Left ventricle myocardium superior (tissue), 1 donor: ENCODE measurements around the gene PCP2. TPM values are rescaled to one million over a fixed set of nuclear protein-coding genes. Genes with fewer than 3 reads are reported as not detected.

ENCODE experiments used
- ATAC-seq: fragments of 200-7000 bp; cut with Tn5 transposase; one replicate; pipeline ENCODE4 v1.9.1; 2020; ENCODE audit warnings: mild to moderate bottlenecking, moderate library complexity
- DNase-seq: peaks from one replicate; pipeline ENCODE4 v3.0.0-alpha.2; 2020
- intact Hi-C: fragments of 100-400 bp; cut with micrococcal nuclease; formaldehyde crosslinking; loops from one replicate; pipeline ENCODE4 v1.11.0; 2022
- total RNA-seq: library from RNA; stranded (reverse); fragmentation: NEBNext Ultra II Directional; extraction: Animal tissue kit (Norgen Biotek cat#: 25700); gene quantifications from one replicate; pipeline ENCODE4 v1.2.1, GENCODE V29; 2021
- donor health status: DM: no; HTN: yes; CAD: no; lungs with severe emphysema.

The PCP2 gene
- total RNA-seq, 1 donor from 2014 or later, result 6.5 TPM

GRCh38 chr19:7641290-7642276 lies 8.1 kb upstream of the PCP2 start:
- intact Hi-C loops, result no loop called here
- ATAC-seq (no peak), DNase-seq (no peak)

- intact Hi-C loops, result no loop called here
- ATAC-seq, result no peak
- no peak for DNase-seq
Measured at GRCh38 chr19:7640803-7641202, 7.3 kb upstream of the PCP2 start.

- no peak for ATAC-seq
- no peak for DNase-seq
- intact Hi-C loops, result no loop called here
Measured at GRCh38 chr19:7639863-7640348, 6.4 kb upstream of the PCP2 start.

- DNase-seq, result no peak
- no peak for ATAC-seq
- intact Hi-C loops, result no loop called here
Measured at GRCh38 chr19:7638802-7639465, 5.4 kb upstream of the PCP2 start.

DNA sequence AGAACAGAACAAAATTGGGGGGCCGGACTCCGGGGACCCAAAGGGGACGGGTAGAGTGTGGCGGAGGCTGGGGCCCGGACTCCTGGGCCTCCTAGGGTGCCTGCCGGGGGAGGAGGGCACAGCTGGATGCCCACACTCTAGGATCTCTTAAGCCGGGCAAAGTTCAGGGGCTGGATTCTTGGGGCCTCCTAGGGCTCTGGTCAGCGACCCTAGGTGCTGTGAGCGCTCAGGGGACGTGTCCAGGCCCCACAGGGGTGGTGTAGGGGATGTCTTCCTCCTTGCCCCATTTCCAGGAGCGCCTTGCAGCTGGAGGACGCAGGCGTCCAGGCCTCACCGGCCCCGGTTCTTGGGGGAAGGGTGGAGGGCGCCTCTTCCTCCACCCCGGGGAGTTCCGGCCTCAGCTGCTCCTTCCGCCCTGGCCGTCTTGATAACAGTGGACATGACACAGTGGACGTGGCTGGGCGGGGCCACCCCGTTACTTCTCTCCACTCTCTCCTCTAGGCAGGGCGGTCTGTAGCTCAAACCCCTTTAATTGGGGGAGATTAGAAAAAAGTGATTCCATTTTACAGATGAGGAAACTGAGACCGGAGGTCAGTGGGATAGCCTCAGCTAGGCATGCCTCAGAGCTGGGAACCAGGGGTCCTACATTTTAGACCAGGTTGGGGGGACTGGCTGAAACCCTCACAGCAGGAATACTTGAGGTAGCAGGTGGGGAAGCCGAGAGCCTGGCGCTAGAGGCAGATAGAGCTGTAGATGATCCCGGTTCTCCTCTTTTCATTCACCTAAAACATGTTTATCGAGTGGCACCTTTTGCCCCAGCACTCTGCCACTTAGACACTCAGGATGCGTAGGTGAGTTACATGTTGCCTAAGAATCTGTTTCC lies 4.1 kb upstream of the PCP2 start:
- ATAC-seq (peak; percentile 53), DNase-seq (peak; percentile 69)
- intact Hi-C loops, result no loop called here

- DNase-seq (peak; percentile 76), ATAC-seq (peak; percentile 68)
- intact Hi-C loops, result no loop called here
Measured at GRCh38 chr19:7636691-7637373, 3.3 kb upstream of the PCP2 start, which contains the start of gene STXBP2. Gene STXBP2, plus strand, starts transcription at chr19:7637110. Its CDS starts 40 bp downstream, at chr19:7637150.

GRCh38 chr19:7636317-7636690 lies 2.8 kb upstream of the PCP2 start:
- intact Hi-C loops, result no loop called here
- ATAC-seq, result no peak
- DNase-seq, result no peak

DNA sequence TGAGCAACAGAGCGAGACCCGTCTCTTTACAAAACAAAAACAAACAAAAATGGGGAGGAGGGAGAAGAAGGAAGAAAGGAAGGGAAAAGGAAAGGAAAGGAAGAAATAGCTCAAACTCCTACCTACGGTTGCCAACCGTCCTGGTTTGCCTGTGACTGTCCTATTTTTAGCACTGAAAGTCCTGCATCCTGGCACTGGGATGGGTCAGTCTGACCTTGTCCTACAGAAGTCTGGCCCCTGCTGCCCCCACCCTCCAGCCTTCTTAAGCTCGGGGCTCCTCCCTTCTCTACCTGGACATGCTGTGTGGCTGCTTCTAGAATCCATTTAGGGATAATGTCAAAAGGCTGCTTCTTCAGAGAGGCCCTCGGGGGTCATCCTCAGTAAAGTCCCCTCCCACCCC lies 2.2 kb upstream of the PCP2 start:
- peak; percentile 42 for ATAC-seq
- intact Hi-C loops, result no loop called here
- no peak for DNase-seq

- ATAC-seq, result no peak
- intact Hi-C loops, result no loop called here
- DNase-seq, result no peak
Measured at GRCh38 chr19:7632340-7633203, 947 bp downstream of the PCP2 start.

GRCh38 chr19:7631577-7631976 lies 1.9 kb downstream of the PCP2 start:
- DNase-seq (no peak), ATAC-seq (no peak)
- intact Hi-C loops, result no loop called here

- DNase-seq (peak; percentile 94), ATAC-seq (peak; percentile 98)
- intact Hi-C loops, result no loop called here
Measured at GRCh38 chr19:7629347-7630054, 4.0 kb downstream of the PCP2 start, which contains the start of the genes PET100 and XAB2. Gene PET100, plus strand, starts transcription at chr19:7629793. Its CDS starts 41 bp downstream, at chr19:7629834. Gene XAB2, minus strand, starts transcription at chr19:7629545. Its CDS starts 18 bp downstream, at chr19:7629527.

GRCh38 chr19:7628589-7629311 lies 4.8 kb downstream of the PCP2 start:
- no peak for ATAC-seq
- no peak for DNase-seq
- intact Hi-C loops, result no loop called here

- intact Hi-C loops, result no loop called here
- no peak for DNase-seq
- no peak for ATAC-seq
Measured at GRCh38 chr19:7627166-7627565, 6.4 kb downstream of the PCP2 start.

DNA sequence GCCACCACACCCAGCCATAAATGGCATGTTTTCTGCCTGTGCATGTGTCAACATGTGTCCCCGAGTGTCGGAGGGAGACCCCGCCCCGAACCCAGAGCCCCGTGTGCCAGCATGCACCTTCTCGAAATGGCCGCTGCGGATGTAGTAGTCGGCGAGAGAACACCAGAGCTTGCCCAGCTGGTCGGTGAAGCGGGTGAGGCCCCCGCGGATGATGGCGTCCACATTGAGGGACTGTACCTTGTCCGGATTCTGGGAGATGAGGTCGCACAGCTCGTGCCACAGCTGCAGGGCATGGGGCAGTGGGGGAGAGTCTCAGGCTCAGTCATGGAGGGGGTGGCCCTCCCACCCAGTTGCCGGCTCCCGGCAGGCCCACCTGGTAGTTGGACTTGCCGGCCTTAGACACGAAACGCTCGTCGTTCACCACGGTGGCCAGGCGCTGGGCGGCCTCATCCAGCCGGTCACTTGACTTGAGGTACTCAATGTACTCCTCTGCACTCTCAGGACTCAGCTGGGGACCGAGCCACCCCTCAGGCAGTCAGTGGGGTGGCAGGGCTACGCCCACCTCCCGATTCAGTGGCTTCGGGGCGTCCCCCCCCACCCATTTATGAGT lies 7.7 kb downstream of the PCP2 start:
- ATAC-seq (no peak), DNase-seq (no peak)
- intact Hi-C loops, result no loop called here

GRCh38 chr19:7624810-7625209 lies 8.7 kb downstream of the PCP2 start:
- ATAC-seq (no peak), DNase-seq (no peak)
- intact Hi-C loops, result no loop called here
